ENCODE data around the gene NEK1.

The NEK1 gene

DNA sequence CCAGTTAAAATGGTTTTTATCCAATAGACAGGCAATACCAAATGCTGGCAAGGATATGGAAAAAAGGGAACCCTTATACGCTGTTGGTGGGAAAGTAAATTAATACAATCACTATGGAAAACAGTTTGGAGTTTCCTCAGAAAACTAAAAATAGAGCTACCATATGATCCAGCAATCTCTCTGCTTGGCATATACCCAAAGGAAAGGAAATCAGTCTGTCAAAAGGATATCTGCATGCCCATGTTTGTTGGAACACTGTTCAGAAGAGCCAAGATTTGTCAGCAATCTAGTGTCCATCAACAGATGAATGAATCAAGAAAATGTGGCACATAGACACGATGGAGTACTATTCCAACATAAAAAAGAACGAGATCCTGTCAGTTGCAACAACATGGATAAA is 250.6 kb downstream of the NEK1 start:
- DNase-seq = no peak

DNA sequence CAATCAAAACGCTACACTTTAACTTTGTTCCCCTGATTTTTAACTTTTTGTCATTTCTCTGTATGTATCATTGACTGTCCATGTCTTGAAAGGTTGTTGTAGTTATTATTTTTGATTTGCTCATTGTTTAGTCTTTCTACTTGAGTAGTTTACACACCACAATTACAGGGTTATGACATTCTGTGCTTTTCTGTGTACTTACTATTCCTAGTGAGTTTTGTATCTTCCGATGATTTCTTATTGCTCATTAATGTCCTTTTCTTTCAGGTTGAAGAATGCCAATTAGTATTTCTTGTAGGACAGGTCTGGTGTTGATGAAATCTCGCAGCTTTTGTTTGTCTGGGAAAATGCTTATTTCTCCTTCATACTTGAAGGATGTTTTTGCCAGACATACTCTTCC is 252.4 kb downstream of the NEK1 start:
- no peak for DNase-seq

DNA sequence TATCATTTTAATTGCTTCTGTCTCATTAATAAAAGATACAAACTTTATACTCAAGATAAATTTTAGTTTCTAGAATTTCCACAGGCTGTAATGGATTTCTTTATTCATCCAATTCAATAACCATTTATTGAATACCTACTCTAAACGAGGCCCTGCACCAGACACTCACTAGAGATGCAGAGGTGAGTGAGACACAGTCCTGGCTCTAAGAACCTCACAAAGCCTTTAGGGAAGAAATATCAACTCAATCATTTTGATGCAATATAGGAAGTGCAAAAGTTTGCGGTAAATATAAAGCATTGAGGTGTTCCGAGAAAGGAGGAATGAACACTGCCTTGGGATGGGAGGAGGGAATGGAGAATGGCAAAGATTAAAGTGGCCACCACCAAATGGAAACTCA is 260.0 kb downstream of the NEK1 start:
- DNase-seq = no peak

DNA sequence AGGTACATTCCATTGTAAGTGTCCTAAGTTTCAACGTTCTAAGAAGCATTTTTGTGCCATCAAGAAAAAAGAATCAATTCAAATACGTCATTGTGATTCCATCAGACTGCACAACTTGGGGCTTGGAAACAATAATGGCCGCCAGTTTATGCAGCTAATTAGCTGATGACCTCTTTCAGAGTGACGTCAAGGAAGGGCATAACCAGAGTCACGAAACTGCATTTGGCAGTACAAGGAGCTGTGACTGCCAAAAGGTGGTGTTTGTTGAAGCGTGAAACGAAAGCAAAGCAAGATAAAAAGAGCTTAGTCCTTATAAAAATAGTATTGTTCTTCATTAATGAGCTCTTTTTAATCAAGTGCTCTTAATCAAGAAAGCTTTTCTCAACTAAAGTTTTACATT is 260.5 kb downstream of the NEK1 start:
- DNase-seq = no peak

DNA sequence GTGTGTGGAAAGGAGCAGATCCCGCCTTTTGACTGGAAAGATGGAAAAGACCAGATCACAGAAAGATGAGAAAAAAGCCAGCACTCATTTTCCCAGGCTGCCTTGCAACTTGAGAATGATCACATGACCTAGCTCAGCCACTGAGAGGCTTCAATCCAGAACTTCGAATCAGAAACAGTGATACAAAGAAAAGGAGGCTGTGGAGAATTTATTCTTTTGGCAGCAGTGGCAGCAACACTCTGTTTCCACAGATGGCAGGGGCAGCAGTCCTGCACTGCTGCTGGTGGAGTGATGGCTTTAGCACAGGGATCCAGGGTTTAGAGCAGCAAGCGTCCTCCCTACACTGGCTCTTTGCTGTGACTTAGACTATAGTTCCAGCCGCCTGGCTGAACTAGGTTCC is 263.8 kb downstream of the NEK1 start:
- DNase-seq = peak in 6 of 14 donors; percentile 4 to 52 (median 26)

DNA sequence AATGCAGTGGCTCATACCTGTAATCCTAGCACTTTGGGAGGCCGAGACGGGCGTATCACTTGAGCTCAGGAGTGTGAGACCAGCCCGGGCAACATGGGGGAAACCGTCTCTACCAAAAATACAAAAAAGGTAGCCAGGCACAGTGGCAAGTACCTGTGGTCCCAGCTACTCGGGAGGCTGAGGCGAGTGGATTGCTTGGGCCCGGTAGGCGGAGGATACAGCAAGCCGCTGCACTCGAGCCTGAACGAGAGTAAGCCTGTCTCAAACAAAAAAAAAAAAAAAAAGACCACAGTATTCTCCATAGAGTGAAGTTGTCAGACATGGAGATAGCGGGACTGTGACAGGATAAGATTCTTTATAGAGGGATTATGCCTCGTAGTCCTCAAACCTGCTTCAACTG is 265.5 kb downstream of the NEK1 start:
- no peak for DNase-seq

DNA sequence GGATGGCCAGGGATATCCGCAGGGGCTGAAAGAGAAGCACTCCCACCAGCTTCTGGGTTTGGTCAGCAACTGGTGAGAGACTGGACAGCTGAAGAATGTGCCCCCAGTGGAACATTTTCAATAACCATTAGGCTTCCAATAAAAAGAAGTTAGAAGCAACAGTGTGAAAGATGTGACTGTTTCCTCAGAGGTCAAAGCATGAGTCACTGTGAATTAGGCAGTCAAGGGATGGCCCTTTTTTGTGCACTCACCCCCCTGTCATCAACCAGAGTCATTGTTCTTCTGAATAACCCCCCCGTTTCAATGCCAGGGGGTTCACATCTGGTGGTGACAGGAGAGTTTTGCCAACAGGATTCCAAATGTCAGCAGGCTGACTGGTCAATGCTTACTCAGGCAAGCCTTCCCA is 267.1 kb downstream of the NEK1 start:
- peak in 8 of 14 donors; percentile 24 to 79 (median 58) for DNase-seq

Data from C1 segment of cervical spinal cord (tissue), 14 donors.